ENCODE measurements around the gene CNDP2.

CNDP2 gene

DNA sequence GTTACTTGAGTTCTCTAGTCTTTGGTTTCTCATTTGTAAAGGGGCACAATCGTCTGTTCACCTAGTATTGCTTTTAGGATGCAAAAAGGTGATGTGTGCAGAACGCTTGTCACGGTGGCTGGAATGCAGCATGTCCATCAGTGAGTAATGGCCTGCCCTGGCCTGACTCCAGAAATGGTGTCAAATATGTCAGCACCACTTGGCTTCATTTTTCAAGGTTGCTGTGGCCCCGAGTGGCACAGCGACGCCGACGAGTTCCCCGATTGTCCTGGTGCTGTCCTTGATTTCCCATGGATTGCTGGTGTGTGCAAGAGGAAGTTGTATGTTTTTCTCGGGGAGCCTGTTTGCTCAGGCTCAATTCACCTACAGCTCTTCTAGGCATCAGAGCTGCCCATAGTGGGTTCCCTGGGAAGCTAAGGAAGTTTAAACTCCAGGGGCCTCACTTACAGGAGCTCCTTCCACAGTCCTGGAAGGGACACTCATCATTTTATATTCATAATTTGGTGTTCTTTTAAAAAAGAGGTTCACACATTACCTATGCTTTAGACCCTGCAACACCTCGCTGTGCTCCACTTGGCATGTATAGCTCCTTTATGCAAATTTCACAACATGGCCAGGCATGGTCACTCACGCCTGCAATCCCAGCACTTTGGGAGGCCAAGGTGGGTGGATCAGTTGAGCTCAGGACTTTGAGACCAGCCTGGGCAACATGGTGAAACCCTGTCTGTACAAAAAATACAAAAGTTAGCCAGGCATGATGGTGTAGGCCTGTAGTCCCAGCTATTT lies 75.9 kb downstream of the CNDP2 start:
- DNase-seq (ENCODE audit: low spot score): no peak

DNA sequence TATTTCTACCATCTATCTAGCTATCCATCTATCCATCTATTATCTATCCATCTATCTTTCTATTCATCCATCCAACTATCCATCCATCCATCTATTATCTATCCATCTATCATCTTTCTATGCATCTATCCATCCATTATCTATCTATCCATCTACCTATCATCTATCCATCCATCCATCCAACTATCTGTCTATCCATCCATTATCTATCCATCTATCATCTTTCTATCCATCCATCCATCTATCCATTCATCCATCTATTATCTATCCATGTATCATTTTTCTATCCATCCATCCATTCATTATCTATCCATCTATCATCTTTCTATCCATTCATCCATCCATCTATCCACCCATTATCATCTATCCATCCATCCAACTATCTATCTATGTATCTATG lies 76.9 kb downstream of the CNDP2 start:
- no peak for DNase-seq (ENCODE audit: low spot score)

All from ecto neural progenitor cell (in vitro differentiated cells).